WTC11 (cell line): ENCODE results near the gene CDC25B.

Source experiments
- ATF1 ChIP-seq: sonication (generic); formaldehyde crosslinking; IDR thresholded peaks from 2 replicates; pipeline ENCODE4 v1.8.1; 2023; ENCODE audit warnings: mild to moderate bottlenecking, moderate library complexity, missing genetic modification reagents
- CTCF ChIP-seq: fragments of 200-600 bp; IDR thresholded peaks from 2 replicates; pipeline ENCODE4 v1.8.0; 2022; ENCODE audit warnings: antibody characterized with exemption
- ETV6 ChIP-seq: sonication (generic); formaldehyde crosslinking; IDR thresholded peaks from 2 replicates; pipeline ENCODE4 v1.8.1; 2022; ENCODE audit warnings: mild to moderate bottlenecking, missing genetic modification reagents
- MAX ChIP-seq: sonication (generic); formaldehyde crosslinking; IDR thresholded peaks from 2 replicates; pipeline ENCODE4 v1.8.0; 2022; ENCODE audit warnings: mild to moderate bottlenecking, missing genetic modification reagents
- ZNF281 ChIP-seq: sonication (generic); formaldehyde crosslinking; IDR thresholded peaks from 2 replicates; pipeline ENCODE4 v1.8.0; 2023; ENCODE audit warnings: mild to moderate bottlenecking, missing genetic modification reagents
- ZNF532 ChIP-seq: fragments of 250-450 bp; sonication (Bioruptor Pico); IDR thresholded peaks from 2 replicates; pipeline ENCODE4 v1.9.0; 2021; ENCODE audit warnings: mild to moderate bottlenecking, borderline replicate concordance

GRCh38 chr20:3785240-3786125, 10.6 kb upstream of the CDC25B start:
- TF ChIP-seq ZNF532 (CRISPR knock-in tag), result no peak
- TF ChIP-seq CTCF, result no peak
- TF ChIP-seq ETV6 (CRISPR knock-in tag), result no peak
- TF ChIP-seq ATF1 (CRISPR knock-in tag), result no peak
- no peak for TF ChIP-seq ZNF281
- no peak for TF ChIP-seq MAX (CRISPR knock-in tag)
